ACC112 (cell line): ENCODE measurements around the gene VSIR.

Experiments used
- H2AFZ ChIP-seq: fragments of 200-600 bp; sonication (generic); one replicate; pipeline ENCODE4 v1.6.0; 2017; ENCODE audit warnings: antibody characterized with exemption, low read length; ENCODE audit not compliant: unreplicated experiment
- H3K27ac ChIP-seq: fragments of 200-600 bp; sonication (generic); 2 replicates; pipeline ENCODE4 v1.5.1; 2014; ENCODE audit warnings: low read depth, mild to moderate bottlenecking, antibody characterized with exemption, low read length, moderate library complexity
- H3K27me3 ChIP-seq: fragments of 200-600 bp; sonication (generic); 2 replicates; pipeline ENCODE4 v1.6.1; 2014; ENCODE audit warnings: mild to moderate bottlenecking, antibody characterized with exemption, low read length, moderate library complexity, mixed read lengths; ENCODE audit not compliant: insufficient read depth
- H3K36me3 ChIP-seq: fragments of 200-600 bp; sonication (generic); 2 replicates; pipeline ENCODE4 v1.6.1; 2016; ENCODE audit warnings: mild to moderate bottlenecking, antibody characterized with exemption, low read length, moderate library complexity, mixed read lengths; ENCODE audit not compliant: insufficient read depth
- H3K4me1 ChIP-seq: fragments of 200-600 bp; sonication (generic); one replicate; pipeline ENCODE4 v1.6.1; 2016; ENCODE audit warnings: low read length, mixed read lengths; ENCODE audit not compliant: insufficient read depth, unreplicated experiment, control insufficient read depth
- H3K4me3 ChIP-seq: fragments of 200-600 bp; sonication (generic); 2 replicates; pipeline ENCODE4 v1.5.1; 2014; ENCODE audit warnings: mild to moderate bottlenecking, low read depth, low read length
- H3K79me2 ChIP-seq: fragments of 200-600 bp; sonication (generic); one replicate; pipeline ENCODE4 v1.6.0; 2016; ENCODE audit warnings: low read length; ENCODE audit not compliant: control insufficient read depth, unreplicated experiment, insufficient read depth

The VSIR gene

GRCh38 chr10:71715026-71715425 lies 58.3 kb downstream of the VSIR start:
- no peak overlapping the region for H2AFZ ChIP-seq
- no peak overlapping the region for H3K27ac ChIP-seq
- H3K27me3 ChIP-seq, result no peaks in the 10 kb centered on the region
- no peaks in the 10 kb centered on the region for H3K79me2 ChIP-seq
- peaks cover 23% of the 10 kb centered on the region for H3K4me1 ChIP-seq
- no peaks in the 10 kb centered on the region for H3K36me3 ChIP-seq
- H3K4me3 ChIP-seq, result no peak overlapping the region

- peak overlapping the region; percentile 10; the same call in 1 of the 2 replicates for H3K4me3 ChIP-seq
These were observed 58.7 kb downstream of the VSIR start for GRCh38 chr10:71714592-71714991.

GRCh38 chr10:71714031-71714410 lies 59.3 kb downstream of the VSIR start:
- H3K4me1 ChIP-seq, result peaks cover 23% of the 10 kb centered on the region
- H3K27me3 ChIP-seq, result no peaks in the 10 kb centered on the region
- H3K27ac ChIP-seq, result peak overlapping the region; percentile 86
- no peaks in the 10 kb centered on the region for H3K36me3 ChIP-seq
- peak overlapping the region; percentile 10 for H3K4me3 ChIP-seq
- H2AFZ ChIP-seq, result peak overlapping the region; percentile 55
- no peaks in the 10 kb centered on the region for H3K79me2 ChIP-seq

More at GRCh38 chr10:71714592-71714991, 58.7 kb downstream of the VSIR start:
- no peaks in the 10 kb centered on the region for H3K79me2 ChIP-seq
- H3K27me3 ChIP-seq, result no peaks in the 10 kb centered on the region
- peak overlapping the region; percentile 86 for H3K27ac ChIP-seq
- no peaks in the 10 kb centered on the region for H3K36me3 ChIP-seq
- H3K4me1 ChIP-seq, result peaks cover 23% of the 10 kb centered on the region
- no peak overlapping the region for H2AFZ ChIP-seq

- peak overlapping the region; percentile 86 for H3K27ac ChIP-seq
These were observed 59.9 kb downstream of the VSIR start for GRCh38 chr10:71713135-71714030.

GRCh38 chr10:71712572-71713134 lies 60.7 kb downstream of the VSIR start:
- Histone ChIP-seq H2AFZ (peak overlapping the region; percentile 55), H3K79me2 (no peaks in the 10 kb centered on the region), H3K36me3 (no peaks in the 10 kb centered on the region), H3K4me3 (no peak overlapping the region), H3K27ac (peak overlapping the region; percentile 86), H3K27me3 (no peaks in the 10 kb centered on the region), H3K4me1 (peaks cover 23% of the 10 kb centered on the region)

More at GRCh38 chr10:71713135-71714030, 59.9 kb downstream of the VSIR start:
- H2AFZ ChIP-seq, result peak overlapping the region; percentile 55
- H3K36me3 ChIP-seq, result no peaks in the 10 kb centered on the region
- H3K79me2 ChIP-seq, result no peaks in the 10 kb centered on the region
- no peaks in the 10 kb centered on the region for H3K27me3 ChIP-seq
- peaks cover 23% of the 10 kb centered on the region for H3K4me1 ChIP-seq
- peak overlapping the region; percentile 10 for H3K4me3 ChIP-seq

GRCh38 chr10:71712170-71712569 lies 61.1 kb downstream of the VSIR start:
- Histone ChIP-seq H3K79me2 (no peaks in the 10 kb centered on the region), H3K27ac (no peak overlapping the region), H3K4me3 (no peak overlapping the region), H3K36me3 (no peaks in the 10 kb centered on the region), H2AFZ (no peak overlapping the region), H3K4me1 (peaks cover 23% of the 10 kb centered on the region), H3K27me3 (no peaks in the 10 kb centered on the region)

GRCh38 chr10:71711052-71711623 lies 62.2 kb downstream of the VSIR start:
- H3K4me1 ChIP-seq, result peaks cover 23% of the 10 kb centered on the region
- no peaks in the 10 kb centered on the region for H3K27me3 ChIP-seq
- no peak overlapping the region for H3K27ac ChIP-seq
- no peaks in the 10 kb centered on the region for H3K36me3 ChIP-seq
- H3K4me3 ChIP-seq, result no peak overlapping the region
- no peaks in the 10 kb centered on the region for H3K79me2 ChIP-seq
- H2AFZ ChIP-seq, result no peak overlapping the region

- Histone ChIP-seq H3K79me2 (no peaks in the 10 kb centered on the region), H3K4me3 (no peak overlapping the region), H3K36me3 (no peaks in the 10 kb centered on the region), H3K27ac (no peak overlapping the region), H2AFZ (no peak overlapping the region), H3K27me3 (no peaks in the 10 kb centered on the region), H3K4me1 (peaks cover 23% of the 10 kb centered on the region)
These were observed 62.8 kb downstream of the VSIR start for GRCh38 chr10:71710519-71710918.

GRCh38 chr10:71708897-71709882 lies 64.1 kb downstream of the VSIR start:
- Histone ChIP-seq H3K79me2 (no peaks in the 10 kb centered on the region), H3K4me1 (peaks cover 16% of the 10 kb centered on the region), H3K27me3 (no peaks in the 10 kb centered on the region), H2AFZ (no peak overlapping the region), H3K4me3 (no peak overlapping the region), H3K27ac (no peak overlapping the region), H3K36me3 (no peaks in the 10 kb centered on the region)

GRCh38 chr10:71708301-71708703 lies 65.0 kb downstream of the VSIR start:
- H3K36me3 ChIP-seq, result no peaks in the 10 kb centered on the region
- no peak overlapping the region for H2AFZ ChIP-seq
- H3K4me3 ChIP-seq, result no peak overlapping the region
- H3K79me2 ChIP-seq, result no peaks in the 10 kb centered on the region
- H3K4me1 ChIP-seq, result peaks cover 8% of the 10 kb centered on the region
- no peaks in the 10 kb centered on the region for H3K27me3 ChIP-seq
- no peak overlapping the region for H3K27ac ChIP-seq
